ENCODE measurements around the gene FKBP7.
"Not testable (repeated sequence)": the region's sequence is repeated elsewhere in the genome, so short reads cannot be mapped to it uniquely, and the experiment has no call there.

FKBP7 gene

GRCh38 chr2:178484245-178485041, 6.0 kb upstream of the FKBP7 start:
- DNase-seq, result no peak

DNA sequence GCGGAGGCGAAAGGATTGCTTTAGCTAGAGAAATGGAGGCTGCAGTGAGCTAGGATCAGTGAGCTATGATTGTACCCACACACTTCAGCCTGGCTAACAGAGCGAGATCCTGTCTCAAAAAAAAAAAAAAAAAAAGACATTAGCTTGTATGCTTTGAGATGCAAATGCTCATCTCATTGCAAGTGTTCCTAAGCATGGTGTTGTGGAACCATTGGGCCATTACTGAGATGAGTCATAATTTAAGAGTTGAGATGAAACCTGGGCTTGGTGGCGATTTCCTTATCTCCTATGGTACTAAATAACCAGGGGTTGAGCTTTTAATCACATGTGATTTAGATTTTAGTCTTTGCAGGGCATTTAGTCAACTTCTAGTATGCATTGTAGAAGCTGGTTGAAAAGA, 4.0 kb upstream of the FKBP7 start:
- no peak for DNase-seq

DNA sequence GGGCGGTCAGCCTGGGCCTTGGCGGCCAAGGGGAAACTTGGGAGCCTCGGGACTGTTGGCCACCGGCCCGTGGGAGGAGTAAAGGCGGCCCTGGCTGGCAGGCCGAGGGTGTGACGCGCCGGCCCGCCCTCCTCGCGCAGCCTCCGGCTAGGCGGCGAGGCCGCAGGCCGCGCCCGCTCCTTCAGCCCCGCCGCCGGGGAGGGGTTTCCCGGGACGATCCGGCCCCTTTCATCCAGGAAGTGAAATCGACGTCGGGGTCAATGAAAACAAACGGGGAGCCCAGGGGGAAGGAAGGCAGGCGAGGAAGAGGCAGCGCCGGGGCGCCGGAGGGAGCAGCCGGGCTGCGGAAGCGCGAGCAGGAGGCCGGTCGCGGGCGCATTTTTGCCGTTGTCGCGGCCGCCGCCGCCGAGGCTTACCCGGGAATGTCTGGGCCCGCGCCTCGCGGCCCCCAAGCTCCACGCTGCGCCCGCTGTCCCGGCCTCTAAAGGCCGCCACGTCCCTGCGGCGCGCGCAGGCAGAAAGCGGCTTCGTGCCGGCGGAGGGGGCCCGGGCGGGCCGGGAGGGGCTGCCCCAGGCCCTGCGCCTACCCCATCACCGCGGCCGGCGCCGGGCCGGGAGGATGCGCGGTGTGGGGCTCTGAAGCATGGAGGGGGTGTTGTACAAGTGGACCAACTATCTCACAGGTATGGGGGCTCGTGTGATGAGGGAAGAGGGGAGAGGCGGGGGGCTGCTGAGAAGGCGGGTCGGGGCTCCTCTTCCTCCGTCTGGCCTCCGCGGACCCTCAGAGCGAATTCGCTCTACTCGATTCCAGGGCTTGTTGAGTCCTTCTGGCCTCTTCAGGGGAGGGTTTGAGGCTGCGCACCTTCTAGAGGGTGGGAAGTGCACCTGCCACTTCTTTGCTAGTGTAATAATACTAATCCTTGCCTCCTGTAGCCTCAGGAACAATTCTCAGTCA, 2.1 kb upstream of the FKBP7 start, which contains the start of gene PLEKHA3:
Gene PLEKHA3 (plus strand): TSS at position 231 of the 955 bp plus-strand sequence. CDS start 413 bp downstream, at position 644.
- DNase-seq, result peak; percentile 66

- DNase-seq, result no peak
Observed at GRCh38 chr2:178479758-178480226, 1.4 kb upstream of the FKBP7 start.

- DNase-seq, result no peak
Observed at GRCh38 chr2:178479275-178479616, 846 bp upstream of the FKBP7 start.

DNA sequence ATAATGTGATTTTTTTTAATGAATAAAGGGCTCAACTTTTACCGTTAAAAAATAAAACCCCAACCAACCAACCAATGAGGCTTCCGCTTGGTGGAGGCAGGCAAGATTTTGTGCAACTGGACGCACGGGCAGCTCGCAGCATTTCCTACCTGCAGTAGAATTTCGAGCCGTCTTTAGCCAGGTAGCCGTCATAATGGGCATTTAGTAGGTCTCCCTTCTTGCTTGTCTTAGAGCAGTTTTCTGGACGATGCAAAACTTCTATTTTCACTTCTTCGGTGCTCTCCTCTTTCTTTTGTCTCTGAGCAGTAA, 316 bp downstream of the FKBP7 start:
- no peak for DNase-seq

- no peak for DNase-seq
Observed at GRCh38 chr2:178477443-178478129, 814 bp downstream of the FKBP7 start.

DNA sequence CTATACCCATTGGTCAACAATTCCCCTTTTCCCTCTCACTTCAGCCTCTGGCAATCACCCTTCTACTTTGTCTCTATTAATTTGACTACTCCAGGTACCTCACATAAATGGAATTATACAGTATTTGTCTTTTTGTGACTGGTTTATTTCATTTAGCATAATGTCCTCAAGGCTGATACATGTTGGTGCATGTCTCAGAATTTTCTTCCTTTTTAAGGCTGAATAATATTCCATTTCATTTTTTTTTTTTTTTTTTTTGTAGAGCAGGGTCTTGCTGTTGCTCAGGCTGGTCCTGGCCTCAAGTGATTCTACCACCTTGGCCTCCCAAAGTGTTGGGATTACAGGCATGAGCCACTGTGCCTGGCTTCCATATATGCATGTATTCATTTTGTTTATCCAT, 1.9 kb downstream of the FKBP7 start:
- no peak for DNase-seq

GRCh38 chr2:178474560-178474959, 3.8 kb downstream of the FKBP7 start:
- DNase-seq, result no peak

- DNase-seq, result no peak
Observed at GRCh38 chr2:178473931-178474330, 4.5 kb downstream of the FKBP7 start.

DNA sequence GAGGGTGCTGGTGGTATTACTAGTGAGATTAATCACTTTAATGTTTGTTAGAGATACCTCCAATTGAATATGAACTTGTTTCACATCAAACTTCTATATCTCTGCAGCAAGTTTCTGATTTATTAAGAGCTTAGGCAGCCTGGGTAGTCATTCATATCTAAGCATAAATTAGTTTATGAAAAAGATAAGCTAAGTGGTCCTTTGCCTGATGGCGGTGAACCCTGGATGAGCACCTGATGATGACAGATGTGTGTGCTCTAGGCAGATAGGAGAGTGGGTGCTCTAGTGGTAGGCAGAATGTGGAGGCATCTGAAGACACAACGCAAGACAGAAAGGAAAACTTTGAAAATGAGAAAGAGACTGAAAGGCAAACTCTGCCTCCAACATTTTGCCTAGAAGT, 5.0 kb downstream of the FKBP7 start:
- no peak for DNase-seq

DNA sequence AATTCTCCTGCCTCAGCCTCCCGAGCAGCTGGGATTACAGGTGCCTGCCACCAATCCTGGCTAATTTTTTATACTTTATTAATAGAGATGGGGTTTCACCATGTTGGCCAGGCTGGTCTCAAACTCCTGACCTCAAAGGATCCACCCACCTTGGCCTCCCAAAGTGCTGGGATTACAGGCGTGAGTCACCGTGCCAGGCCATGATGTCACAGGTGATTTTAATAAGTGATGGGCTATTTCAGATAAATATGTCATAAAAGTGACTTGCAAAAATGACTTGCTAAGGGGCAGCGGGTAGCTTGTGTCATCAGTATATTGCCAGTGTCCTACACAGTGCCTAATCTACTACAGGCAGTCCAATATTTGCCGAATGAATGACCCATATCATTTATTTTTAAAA, 7.1 kb downstream of the FKBP7 start:
- DNase-seq, result not testable (repeated sequence)

- no peak for DNase-seq
Observed at GRCh38 chr2:178469219-178469849, 9.1 kb downstream of the FKBP7 start.

GRCh38 chr2:178457390-178457886, 21.0 kb downstream of the FKBP7 start:
- no peak for DNase-seq

DNA sequence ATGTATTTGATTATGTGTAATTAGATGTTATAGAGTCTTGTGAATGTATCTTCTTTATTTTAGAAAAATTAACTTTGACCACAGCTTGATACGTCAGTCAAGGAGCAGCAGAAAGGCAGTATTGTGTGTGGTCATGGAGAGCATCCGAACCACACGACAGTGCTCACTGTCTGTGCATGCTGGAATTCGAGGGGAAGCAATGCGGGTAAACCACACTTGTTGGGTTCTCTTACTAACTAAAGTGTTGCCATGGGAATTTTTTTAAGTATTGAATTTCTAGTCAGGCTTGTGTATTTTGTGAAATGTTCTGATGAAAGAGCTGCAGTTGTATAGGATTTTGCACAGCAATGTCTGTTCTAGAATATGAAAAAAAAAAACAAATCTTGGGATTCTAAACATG, 22.5 kb downstream of the FKBP7 start:
- DNase-seq, result no peak

- no peak for DNase-seq
Observed at GRCh38 chr2:178452870-178453269, 25.5 kb downstream of the FKBP7 start.

DNA sequence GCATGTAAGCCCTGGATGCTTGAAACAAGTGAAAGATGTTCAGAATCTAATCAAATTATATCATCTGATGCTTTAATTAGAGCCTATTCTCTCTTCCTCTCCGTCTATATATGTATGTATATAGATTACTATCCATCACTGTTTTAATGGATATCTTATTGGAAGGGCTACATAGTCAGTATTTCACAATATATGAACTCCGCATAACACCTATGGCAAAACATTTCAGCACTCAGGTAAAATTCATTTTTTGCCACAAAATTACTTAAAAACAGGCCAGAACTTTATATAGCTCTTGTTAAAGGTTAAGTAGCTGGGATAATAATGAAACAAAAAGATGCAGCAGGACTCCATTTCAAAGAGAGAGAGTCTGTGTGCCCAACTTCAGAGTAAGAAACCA, 26.1 kb downstream of the FKBP7 start:
- DNase-seq, result no peak

DNA sequence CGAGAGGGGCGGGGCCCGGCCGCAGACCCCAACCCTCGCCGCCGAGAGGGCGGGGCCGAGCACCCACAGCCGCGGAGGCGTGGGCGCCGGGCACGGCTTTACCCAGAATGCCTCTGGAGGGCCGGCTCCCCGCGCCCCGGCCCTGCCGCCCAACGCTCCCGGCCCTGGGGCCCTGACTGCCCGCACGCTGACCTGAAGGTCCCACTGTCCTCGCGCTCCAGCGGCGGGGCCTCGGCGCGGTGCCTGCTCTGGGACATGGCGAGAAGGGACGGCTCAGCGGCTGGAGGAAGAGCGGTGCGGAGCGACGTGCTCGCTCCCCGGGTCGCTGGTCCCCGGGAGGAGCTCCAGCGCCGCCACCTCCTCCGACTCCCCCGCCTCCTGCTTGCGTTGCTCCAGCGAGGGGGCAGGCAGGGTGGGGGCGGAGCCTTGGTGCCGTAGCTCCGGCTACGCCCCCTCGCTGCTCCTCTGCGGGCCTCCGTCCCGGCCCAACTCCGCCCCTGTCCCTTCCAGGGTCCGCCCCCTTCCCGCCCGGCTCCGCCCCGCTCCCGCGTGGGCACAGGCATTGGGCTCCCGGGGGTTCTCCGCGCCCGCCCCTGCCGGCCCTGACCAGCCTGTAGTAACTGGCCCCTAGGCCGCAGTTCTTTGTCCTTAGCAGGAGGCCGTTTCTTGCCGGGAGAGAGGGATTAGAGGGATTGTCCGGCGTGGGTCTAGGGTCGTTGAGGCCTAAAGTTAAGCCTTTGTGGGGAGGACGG, 27.4 kb downstream of the FKBP7 start, which contains the start of the genes PJVK and PRKRA:
Gene PJVK (plus strand): TSS at position 605 of the 752 bp plus-strand sequence. CDS start 2,032 bp downstream, outside the sequence.
Gene PRKRA (minus strand): TSS at position 402 of the 752 bp plus-strand sequence. CDS start 145 bp downstream, at position 257.
- DNase-seq, result peak; percentile 93

GRCh38 chr2:178450524-178450773, 28.0 kb downstream of the FKBP7 start:
- DNase-seq, result peak; percentile 75

- no peak for DNase-seq
Observed at GRCh38 chr2:178449700-178450523, 28.5 kb downstream of the FKBP7 start.

All from T-helper 9 cell (primary cell).